Anterior cingulate cortex (tissue), 58 donors: Measurements from ENCODE around the gene FAM168B.
A peak's percentile ranks its signal among the peaks of the same experiment; 100 is the strongest.
"Not testable (repeated sequence)": the region's sequence is repeated elsewhere in the genome, so short reads cannot be mapped to it uniquely, and the experiment has no call there.

Experiments
- DNase-seq, 58 donors: peaks; one replicate each; lab custom pipeline; 2025; lab: John Stamatoyannopoulos, UW

FAM168B gene

GRCh38 chr2:131093006-131093695 is at the start of gene FAM168B:
Gene FAM168B, minus strand, starts transcription at chr2:131093460. Its CDS starts 10,814 bp downstream, at chr2:131082646.
- peak; percentile 40 to 93 (median 82) for DNase-seq

- DNase-seq = no peak
Observed at GRCh38 chr2:131142849-131143248, 49.6 kb upstream of the FAM168B start.

GRCh38 chr2:131140581-131140980 is 47.3 kb upstream of the FAM168B start:
- no peak for DNase-seq

GRCh38 chr2:131132729-131133128 is 39.5 kb upstream of the FAM168B start:
- no peak for DNase-seq

- no peak for DNase-seq
Observed at GRCh38 chr2:131130298-131130596, 37.0 kb upstream of the FAM168B start.

- DNase-seq = no peak
Observed at GRCh38 chr2:131127981-131128380, 34.7 kb upstream of the FAM168B start.

- peak in 7 of 58 donors; percentile 21 to 37 (median 22) for DNase-seq
Observed at GRCh38 chr2:131127076-131127475, 33.8 kb upstream of the FAM168B start.

GRCh38 chr2:131126436-131126835 is 33.2 kb upstream of the FAM168B start:
- peak in 1 of 58 donors; percentile 17 for DNase-seq

GRCh38 chr2:131125195-131125757 is 32.0 kb upstream of the FAM168B start:
- peak in 8 of 58 donors; percentile 8 to 30 (median 16) for DNase-seq

GRCh38 chr2:131123192-131123591 is 29.9 kb upstream of the FAM168B start:
- no peak for DNase-seq

- no peak for DNase-seq
Observed at GRCh38 chr2:131122496-131122895, 29.2 kb upstream of the FAM168B start.

- no peak for DNase-seq
Observed at GRCh38 chr2:131121464-131121863, 28.2 kb upstream of the FAM168B start.

GRCh38 chr2:131120815-131121317 is 27.6 kb upstream of the FAM168B start:
- DNase-seq = no peak

- DNase-seq = no peak
Observed at GRCh38 chr2:131115752-131116151, 22.5 kb upstream of the FAM168B start.

GRCh38 chr2:131114950-131115349 is 21.7 kb upstream of the FAM168B start:
- not testable (repeated sequence) for DNase-seq

- DNase-seq = no peak
Observed at GRCh38 chr2:131113566-131114227, 20.4 kb upstream of the FAM168B start.

- DNase-seq = no peak
Observed at GRCh38 chr2:131112529-131112928, 19.3 kb upstream of the FAM168B start.

GRCh38 chr2:131105950-131106801 is 12.9 kb upstream of the FAM168B start:
- peak in 3 of 58 donors; percentile 1 to 22 (median 22) for DNase-seq

GRCh38 chr2:131105156-131105949 is 12.1 kb upstream of the FAM168B start, which contains the start of gene PLEKHB2:
Gene PLEKHB2, plus strand, starts transcription at chr2:131105336. Its CDS starts 15,606 bp downstream, at chr2:131120942.
- peak; percentile 51 to 94 (median 88) for DNase-seq
